COLO668 (cell line): ENCODE measurements around the gene HDAC4.

Experiments used
- DNase-seq: peaks from one replicate; lab custom pipeline; 2025; ENCODE audit not compliant: unreplicated experiment; lab: John Stamatoyannopoulos, UW

The HDAC4 gene

GRCh38 chr2:239162141-239162821 is 238.5 kb downstream of the HDAC4 start:
- DNase-seq = no peak

- DNase-seq = no peak
These were observed 239.1 kb downstream of the HDAC4 start for GRCh38 chr2:239161711-239162140.

- DNase-seq = no peak
These were observed 240.3 kb downstream of the HDAC4 start for GRCh38 chr2:239160226-239161143.

GRCh38 chr2:239159476-239159911 is 241.3 kb downstream of the HDAC4 start:
- DNase-seq = no peak

GRCh38 chr2:239158641-239159475 is 242.0 kb downstream of the HDAC4 start:
- DNase-seq = no peak

GRCh38 chr2:239157771-239158170 is 243.0 kb downstream of the HDAC4 start:
- peak; percentile 80 for DNase-seq

- peak; percentile 42 for DNase-seq
These were observed 243.6 kb downstream of the HDAC4 start for GRCh38 chr2:239157269-239157668.

GRCh38 chr2:239156516-239157265 is 244.1 kb downstream of the HDAC4 start:
- DNase-seq = peak; percentile 39

GRCh38 chr2:239155806-239156480 is 244.9 kb downstream of the HDAC4 start:
- DNase-seq = no peak

GRCh38 chr2:239154971-239155805 is 245.6 kb downstream of the HDAC4 start:
- no peak for DNase-seq

GRCh38 chr2:239153806-239154591 is 246.8 kb downstream of the HDAC4 start:
- DNase-seq = no peak

GRCh38 chr2:239152916-239153305 is 247.9 kb downstream of the HDAC4 start:
- no peak for DNase-seq

GRCh38 chr2:239152239-239152915 is 248.4 kb downstream of the HDAC4 start:
- DNase-seq = no peak

- no peak for DNase-seq
These were observed 249.4 kb downstream of the HDAC4 start for GRCh38 chr2:239151201-239152131.

- DNase-seq = no peak
These were observed 250.5 kb downstream of the HDAC4 start for GRCh38 chr2:239150125-239151011.

GRCh38 chr2:239149501-239149900 is 251.3 kb downstream of the HDAC4 start:
- DNase-seq = no peak
